Measurements from ENCODE around the gene BBX.

DNA sequence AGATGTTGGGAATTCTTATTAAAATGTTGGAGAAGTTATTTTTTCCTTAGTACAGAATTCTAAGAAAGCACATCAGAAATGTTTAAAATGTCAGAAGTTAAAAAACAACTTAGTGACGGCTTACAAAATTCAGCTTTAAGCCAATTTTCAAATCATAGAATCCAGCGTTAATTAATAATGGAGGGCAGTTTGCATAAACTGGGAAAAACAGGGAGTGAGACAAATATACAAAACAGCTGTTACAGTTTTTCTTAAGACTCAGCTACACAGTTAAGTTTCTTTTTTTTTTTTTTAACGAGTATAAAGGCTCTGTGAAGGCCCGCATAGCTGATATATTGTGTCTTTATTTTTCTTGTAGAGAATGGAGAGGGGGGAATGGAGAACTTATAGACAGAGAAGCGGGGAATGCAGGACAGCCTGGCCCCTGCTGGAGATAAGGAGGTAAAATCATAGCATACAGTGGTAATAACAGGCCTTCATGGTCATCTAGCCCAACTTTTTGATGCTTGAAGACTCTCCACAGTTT is 164.4 kb downstream of the BBX start:
- no peak for TF ChIP-seq POLR2AphosphoS5 (IDR thresholded peaks at IDR 0.05)
- no peak for TF ChIP-seq POLR2A (IDR thresholded peaks at IDR 0.05)
